Measurements from ENCODE around the gene RIMBP2.

Gene RIMBP2

DNA sequence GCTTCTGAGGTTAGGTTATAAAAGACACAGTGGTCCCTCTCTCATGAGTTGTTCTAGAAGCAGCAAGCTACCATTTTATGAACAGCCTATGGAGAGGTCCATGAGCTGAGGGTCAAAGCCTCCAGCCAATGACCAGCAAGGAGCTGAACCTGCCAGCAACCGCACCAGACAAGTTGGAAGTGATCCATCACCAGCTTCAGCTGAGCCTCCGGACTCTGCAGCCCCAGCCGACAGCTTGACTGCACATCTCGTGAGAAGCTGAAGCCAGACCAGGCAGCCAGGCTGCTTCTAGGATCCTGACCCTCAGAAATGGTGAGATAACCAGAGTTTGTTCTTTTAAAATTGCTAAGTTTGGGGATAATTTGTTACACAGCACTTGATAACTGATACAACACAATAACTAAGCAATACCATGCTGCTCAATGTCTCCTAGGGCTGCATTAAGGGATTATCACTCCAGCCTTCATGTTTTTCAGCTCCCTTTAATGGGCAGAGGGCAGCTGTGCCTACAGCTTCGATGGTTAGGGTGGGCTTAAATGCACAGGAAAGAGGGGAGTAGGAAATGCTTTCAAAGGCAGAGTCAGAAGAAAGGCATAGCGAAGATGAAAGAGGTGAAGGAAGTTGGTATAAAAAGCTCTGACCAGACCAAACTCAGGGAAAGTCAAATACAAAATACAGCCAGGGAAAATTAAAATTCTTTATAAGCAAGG, 149.5 kb downstream of the RIMBP2 start:
- TF ChIP-seq, protein P1, sequence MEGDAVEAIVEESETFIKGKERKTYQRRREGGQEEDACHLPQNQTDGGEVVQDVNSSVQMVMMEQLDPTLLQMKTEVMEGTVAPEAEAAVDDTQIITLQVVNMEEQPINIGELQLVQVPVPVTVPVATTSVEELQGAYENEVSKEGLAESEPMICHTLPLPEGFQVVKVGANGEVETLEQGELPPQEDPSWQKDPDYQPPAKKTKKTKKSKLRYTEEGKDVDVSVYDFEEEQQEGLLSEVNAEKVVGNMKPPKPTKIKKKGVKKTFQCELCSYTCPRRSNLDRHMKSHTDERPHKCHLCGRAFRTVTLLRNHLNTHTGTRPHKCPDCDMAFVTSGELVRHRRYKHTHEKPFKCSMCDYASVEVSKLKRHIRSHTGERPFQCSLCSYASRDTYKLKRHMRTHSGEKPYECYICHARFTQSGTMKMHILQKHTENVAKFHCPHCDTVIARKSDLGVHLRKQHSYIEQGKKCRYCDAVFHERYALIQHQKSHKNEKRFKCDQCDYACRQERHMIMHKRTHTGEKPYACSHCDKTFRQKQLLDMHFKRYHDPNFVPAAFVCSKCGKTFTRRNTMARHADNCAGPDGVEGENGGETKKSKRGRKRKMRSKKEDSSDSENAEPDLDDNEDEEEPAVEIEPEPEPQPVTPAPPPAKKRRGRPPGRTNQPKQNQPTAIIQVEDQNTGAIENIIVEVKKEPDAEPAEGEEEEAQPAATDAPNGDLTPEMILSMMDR (IDR thresholded peaks at IDR 0.05): no peak

DNA sequence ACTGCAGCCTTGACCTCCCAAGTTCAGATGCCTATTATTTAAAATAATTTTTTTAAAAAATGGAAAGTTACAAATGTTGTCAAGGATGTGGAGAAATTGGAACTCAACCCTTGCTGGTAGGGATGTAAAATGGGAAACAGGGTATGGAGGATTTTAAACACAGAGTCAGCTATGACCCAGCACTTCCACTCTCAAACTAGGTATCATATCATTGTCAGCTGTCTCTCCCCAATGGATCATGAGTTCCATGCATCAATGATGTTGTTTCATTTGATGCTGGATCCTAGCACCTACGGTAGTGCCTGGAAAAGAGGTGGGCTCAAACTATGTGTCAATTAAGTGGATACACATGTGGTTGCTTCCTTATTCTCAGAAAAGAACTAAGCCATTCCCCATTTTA, 150.9 kb downstream of the RIMBP2 start:
- TF ChIP-seq, protein P1 (IDR thresholded peaks at IDR 0.05): no peak

DNA sequence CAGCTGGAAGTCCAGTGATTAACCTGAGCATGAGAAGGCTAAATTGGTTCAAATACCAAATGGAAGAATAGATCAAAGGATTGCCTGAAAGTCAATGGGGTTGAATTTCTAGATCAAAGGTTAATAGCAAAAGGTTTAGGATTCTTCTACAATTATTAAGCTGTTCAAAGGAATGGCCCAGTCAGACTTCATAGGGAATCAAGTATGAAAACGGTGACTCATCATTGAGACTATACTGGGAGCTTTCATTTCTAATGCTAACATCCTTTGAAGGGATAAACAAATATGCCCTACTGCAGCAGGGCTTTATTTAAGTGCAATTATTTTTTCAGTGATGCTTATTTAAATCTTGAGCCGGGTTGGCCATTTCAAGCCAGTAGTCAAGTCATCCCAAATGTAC, 152.8 kb downstream of the RIMBP2 start:
- TF ChIP-seq, protein P1 (IDR thresholded peaks at IDR 0.05): no peak

DNA sequence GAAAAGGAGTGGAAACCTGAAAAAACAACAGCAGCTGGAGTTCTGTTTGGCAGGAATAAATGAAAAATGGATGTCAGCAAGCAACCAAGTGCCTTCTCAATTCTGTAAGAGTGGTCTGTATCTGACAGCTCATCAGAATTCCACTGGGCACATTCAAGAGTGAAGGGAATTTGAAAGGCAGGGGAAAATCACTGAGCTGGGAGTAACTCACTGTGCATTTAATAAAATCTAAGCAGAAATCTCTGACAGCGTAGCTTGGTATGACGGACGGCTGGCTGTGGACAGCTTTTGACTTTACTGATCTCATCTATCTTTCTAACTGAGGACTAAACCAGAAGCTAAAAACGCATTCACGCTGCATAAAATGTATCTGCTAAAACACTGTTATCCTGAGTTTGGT, 153.4 kb downstream of the RIMBP2 start:
- TF ChIP-seq, protein P1 (IDR thresholded peaks at IDR 0.05): no peak

DNA sequence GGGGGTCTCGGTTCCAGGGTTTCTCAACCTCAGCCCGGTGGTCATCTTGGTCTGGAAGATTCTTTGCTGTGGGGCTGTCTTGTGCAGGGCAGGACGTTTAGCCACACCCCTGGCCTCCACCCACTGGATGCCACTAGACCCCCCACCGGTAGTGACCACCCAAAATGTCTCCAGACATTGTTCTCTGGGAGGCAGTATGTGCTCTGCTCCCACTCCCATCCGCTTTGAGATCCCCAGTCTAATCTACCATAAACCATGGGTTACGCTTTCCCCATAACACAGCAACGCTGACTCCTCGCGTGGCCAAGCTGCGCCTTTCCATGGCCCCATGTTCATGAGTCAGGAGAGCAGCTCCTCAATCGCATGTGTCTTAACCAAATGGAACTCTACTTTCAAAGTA, 155.8 kb downstream of the RIMBP2 start:
- TF ChIP-seq, protein P1 (IDR thresholded peaks at IDR 0.05): no peak

DNA sequence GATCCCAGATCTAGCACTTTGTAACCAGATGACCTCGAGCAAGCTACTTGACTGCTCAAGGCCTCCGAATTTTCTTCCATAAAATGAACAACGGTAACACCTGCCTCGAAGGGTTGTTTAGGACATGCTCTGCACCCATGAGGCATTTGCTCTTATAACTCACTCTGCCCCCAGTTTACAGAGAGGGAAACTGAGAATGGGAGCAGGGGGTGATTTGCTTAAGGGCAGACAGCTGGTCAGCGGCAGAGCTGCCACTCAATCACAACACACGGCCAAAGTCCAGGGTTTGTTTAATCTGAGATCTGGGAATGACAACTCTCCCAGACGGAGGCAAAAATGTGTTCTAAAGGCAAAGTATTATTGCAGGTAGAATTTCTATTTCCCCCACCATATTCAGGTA, 156.3 kb downstream of the RIMBP2 start:
- TF ChIP-seq, protein P1 (IDR thresholded peaks at IDR 0.05): no peak

DNA sequence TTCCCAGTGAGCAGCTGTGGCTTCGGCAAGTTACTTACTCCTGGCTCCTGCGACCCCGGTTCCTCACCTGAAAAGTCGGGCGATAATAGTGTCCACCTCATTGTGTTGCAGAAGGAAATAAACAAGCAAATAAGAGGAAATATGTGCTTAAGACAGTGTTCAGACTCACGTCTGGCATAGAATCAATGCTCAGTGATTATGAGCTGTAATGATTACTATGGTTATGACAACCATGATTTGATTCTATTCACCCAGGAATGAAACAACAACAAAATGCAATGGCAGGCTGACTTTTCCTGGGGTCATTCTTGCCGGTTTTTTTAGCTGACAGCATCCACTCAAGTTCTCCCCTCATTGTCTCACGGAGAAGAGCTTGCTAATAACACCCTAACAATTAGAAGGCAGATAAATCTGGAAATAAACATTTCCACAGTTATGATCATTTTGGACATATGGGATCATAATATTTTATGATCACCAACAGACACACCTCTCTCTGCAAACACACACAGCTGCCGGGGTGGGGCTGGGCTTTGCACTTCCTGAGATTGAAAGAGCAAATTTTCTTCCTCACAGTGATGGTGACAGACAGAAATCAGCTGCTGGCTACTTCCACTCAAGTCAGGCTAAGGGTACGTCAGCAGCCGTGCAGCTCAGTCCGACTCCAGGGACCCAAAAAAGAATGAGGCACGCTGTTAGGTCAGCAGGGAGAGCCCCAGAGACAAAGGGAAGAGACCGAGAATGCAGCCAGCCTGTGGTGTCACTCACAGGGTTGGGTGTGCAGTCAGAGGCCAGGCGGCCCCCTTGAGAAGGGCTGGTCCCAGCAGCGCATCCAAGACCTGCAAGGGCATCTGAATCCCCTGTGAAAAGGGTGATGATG, 158.0 kb downstream of the RIMBP2 start:
- TF ChIP-seq, protein P1 (IDR thresholded peaks at IDR 0.05): no peak

Data from LNCAP (cell line).